ENCODE results near the gene ABCA9.
A peak's percentile ranks its signal among the peaks of the same experiment; 100 is the strongest.
"Not testable (repeated sequence)": the region's sequence is repeated elsewhere in the genome, so short reads cannot be mapped to it uniquely, and the experiment has no call there.

ABCA9 gene

DNA sequence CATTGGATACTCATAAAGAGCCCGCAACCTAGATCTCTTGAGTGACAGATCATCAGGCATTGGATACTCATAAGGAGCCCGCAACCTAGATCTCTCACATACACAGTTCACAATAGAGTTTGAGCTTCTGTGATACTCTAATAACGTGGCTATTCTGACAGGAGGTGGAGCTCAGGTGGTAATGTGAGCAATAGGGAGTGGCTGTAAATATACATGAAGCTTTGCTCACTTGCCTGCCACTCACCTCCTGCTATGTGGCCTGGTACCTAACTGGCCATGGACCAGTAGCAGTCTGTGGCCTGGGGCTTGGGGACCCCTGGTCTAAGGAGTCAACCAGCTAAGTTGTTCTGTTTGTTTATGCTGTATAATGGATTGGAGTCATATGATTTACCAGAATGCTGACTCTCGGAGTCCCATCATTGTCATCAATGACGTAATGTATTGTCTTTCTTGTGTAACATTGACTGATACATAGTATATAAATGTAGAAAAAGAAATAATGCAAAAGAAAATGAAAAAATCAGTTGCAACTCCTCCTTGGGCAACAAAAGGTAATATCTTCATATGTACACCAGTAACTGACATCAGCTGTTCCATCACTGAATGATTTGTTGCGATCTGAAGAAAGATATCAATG lies 17.5 kb downstream of the ABCA9 start:
- DNase-seq (ENCODE audit: low spot score), result no peak

- no peak for DNase-seq (ENCODE audit: low spot score)
Measured at GRCh38 chr17:69042308-69042707, 18.4 kb downstream of the ABCA9 start.

DNA sequence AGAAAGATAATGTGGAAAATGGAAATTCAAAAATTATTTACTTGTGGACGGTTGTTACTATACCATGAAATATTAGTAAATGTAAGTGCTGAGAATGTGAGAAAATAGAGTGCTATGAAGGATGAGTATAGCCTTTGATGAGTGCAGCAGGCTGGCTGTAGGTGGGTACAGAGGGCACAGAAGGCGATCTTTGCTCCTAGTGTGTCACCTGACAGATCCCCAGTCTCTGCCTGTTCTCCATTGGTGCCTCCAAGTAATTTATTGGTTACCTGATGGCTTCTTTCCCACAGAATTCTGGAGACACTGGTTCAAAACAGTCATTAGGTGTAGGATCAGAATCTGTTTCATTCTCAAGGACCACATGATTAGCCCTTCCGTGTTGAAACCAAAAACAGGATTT lies 28.9 kb downstream of the ABCA9 start:
- no peak for DNase-seq (ENCODE audit: low spot score)

- no peak for DNase-seq (ENCODE audit: low spot score)
Measured at GRCh38 chr17:69030169-69030568, 30.6 kb downstream of the ABCA9 start.

DNA sequence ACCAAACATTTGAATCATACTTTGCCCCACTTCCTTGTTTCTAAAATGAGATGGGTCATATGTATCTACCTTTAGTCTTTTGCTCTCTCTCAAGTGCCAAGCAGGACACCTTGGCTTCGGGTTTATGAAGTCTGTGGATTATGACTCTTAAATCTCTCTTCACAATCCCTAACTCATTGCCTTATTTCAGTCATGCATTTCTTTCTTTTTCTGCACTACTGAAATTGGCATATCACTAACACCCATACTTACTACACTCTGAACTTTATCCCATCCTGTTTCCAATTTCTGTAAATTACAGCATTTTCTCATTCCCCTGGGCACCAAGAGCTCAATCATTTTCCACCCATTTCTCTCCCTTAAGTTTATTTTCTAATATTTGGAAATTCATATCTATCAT lies 42.0 kb downstream of the ABCA9 start:
- no peak for DNase-seq (ENCODE audit: low spot score)

- no peak for DNase-seq (ENCODE audit: low spot score)
Measured at GRCh38 chr17:69018022-69018615, 42.6 kb downstream of the ABCA9 start.

GRCh38 chr17:69015631-69016030 lies 45.1 kb downstream of the ABCA9 start:
- DNase-seq (ENCODE audit: low spot score), result no peak

GRCh38 chr17:69012895-69013805 lies 47.6 kb downstream of the ABCA9 start:
- peak; percentile 17 for DNase-seq (ENCODE audit: low spot score)

GRCh38 chr17:69009930-69010329 lies 50.8 kb downstream of the ABCA9 start:
- DNase-seq (ENCODE audit: low spot score), result no peak

- DNase-seq (ENCODE audit: low spot score), result not testable (repeated sequence)
Measured at GRCh38 chr17:69004759-69005158, 56.0 kb downstream of the ABCA9 start.

- DNase-seq (ENCODE audit: low spot score), result not testable (repeated sequence)
Measured at GRCh38 chr17:68999743-69000142, 61.0 kb downstream of the ABCA9 start.

DNA sequence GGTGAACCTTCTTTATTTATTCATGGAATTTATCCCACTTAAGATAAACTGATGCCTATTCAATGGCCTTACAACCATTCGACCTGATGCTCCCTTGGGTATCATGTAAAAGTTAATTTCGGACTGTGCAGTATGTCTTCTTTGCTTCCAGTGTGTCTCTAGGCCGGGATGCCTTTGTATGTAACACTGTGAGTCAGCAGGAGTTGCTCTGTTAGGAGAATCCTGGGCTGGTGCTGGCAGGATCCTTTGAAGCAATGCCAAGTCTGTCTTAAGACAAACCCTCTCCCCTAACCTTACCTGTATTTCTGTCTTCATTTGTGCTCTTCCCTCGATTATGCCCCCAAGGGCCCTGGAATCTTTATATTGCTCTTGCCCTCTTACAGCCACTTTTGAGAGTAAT lies 67.6 kb downstream of the ABCA9 start:
- no peak for DNase-seq (ENCODE audit: low spot score)

GRCh38 chr17:68987966-68988365 lies 72.8 kb downstream of the ABCA9 start:
- no peak for DNase-seq (ENCODE audit: low spot score)

DNA sequence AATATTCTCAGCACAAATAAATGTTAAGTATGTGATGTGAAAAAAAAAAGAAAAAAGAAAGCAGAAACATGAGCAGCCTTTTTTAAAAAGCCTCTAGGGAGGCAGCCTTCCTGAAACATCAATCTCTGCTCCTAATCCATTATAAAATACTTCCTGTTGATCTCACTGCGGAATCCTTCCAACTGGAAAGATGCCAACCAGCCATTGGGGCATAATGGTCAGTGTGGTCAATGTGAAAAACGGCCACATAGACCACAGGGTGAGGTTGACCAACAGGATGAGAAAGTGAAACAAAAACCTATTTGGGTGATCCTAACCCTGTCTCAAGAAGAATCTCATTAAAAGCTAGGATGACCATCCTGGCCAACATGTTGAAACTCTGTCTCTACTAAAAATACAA lies 79.4 kb downstream of the ABCA9 start:
- DNase-seq (ENCODE audit: low spot score), result peak; percentile 17

DNA sequence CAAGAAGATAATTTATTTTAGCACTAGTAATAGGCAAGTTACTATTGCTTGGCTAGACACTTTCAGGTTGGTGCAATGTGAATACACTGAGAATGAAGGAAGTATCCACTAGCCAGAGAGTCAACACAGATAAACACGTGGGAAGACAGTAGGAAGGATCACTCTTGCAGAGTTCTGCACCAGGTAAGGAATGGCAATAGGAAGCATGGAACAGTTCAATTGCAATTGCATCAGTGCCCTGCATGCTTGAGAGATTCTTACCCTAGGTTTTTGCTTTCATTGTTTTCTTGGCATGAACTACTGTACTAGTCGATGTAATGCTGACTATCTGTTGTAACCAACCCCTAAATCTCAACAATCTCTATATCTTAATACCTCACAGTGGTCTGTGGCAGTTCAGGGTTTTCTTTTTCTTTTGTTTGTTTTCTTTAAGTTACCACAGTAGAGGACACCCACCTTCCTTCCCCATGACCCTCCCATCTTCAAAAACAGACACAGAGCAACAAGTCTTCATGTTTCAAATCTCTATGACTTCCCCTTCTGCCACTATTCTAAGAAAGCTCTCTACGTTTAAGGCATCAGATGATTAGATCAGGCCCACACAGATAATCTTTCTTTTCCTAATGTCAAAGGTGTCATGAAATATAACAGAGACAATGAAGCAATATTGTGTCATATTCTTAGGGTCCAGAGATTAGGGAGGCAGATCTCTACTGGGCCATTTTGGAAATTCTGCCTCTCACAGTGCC lies 87.5 kb downstream of the ABCA9 start:
- DNase-seq (ENCODE audit: low spot score), result no peak

GRCh38 chr17:68972119-68972704 lies 88.5 kb downstream of the ABCA9 start:
- peak; percentile 69 for DNase-seq (ENCODE audit: low spot score)

DNA sequence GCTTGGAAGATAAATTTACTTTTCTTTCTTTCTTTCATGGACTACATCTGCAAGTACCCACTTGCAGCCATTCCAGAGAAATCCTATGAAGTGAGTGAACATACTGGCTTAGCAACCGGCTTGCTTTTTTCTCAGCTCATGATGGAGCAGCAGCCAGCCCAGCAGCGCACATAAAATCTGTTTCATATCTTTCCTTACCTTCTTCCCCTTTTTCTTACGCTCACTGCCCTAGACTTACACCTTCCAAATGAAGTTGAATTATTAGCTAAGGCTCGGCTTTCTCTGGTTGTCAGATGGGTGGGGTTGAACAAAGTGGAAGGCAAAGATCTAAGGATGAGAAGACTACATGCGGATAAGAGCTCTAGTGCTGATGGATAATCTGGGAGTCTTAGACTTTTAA lies 91.6 kb downstream of the ABCA9 start:
- DNase-seq (ENCODE audit: low spot score), result no peak

GRCh38 chr17:68963958-68964357 lies 96.8 kb downstream of the ABCA9 start:
- DNase-seq (ENCODE audit: low spot score), result no peak

GRCh38 chr17:68961214-68961882 lies 99.4 kb downstream of the ABCA9 start:
- no peak for DNase-seq (ENCODE audit: low spot score)

- not testable (repeated sequence) for DNase-seq (ENCODE audit: low spot score)
Measured at GRCh38 chr17:68959117-68959516, 101.6 kb downstream of the ABCA9 start.

- DNase-seq (ENCODE audit: low spot score), result no peak
Measured at GRCh38 chr17:68957944-68958343, 102.8 kb downstream of the ABCA9 start.
